ENCODE data around the gene DUSP22.

DUSP22 gene

GRCh38 chr6:297571-298232 lies 5.4 kb downstream of the DUSP22 start:
- no peak overlapping the region for H3K4me3 ChIP-seq (replicated peaks; ENCODE audit: low read depth, low read length)
- DNase-seq (ENCODE audit: extremely low read depth, low read depth) = no peak
- TF ChIP-seq CTCF (IDR thresholded peaks at IDR 0.05; ENCODE audit: low read depth, low read length, missing control alignments) = no peak

- no peak for TF ChIP-seq CTCF (IDR thresholded peaks at IDR 0.05; ENCODE audit: low read depth, low read length, missing control alignments)
- no peak for DNase-seq (ENCODE audit: extremely low read depth, low read depth)
- H3K4me3 ChIP-seq (replicated peaks; ENCODE audit: low read depth, low read length) = no peak overlapping the region
Measured at GRCh38 chr6:298233-299103, 6.2 kb downstream of the DUSP22 start.

- H3K4me3 ChIP-seq (replicated peaks; ENCODE audit: low read depth, low read length) = no peak overlapping the region
- no peak for TF ChIP-seq CTCF (IDR thresholded peaks at IDR 0.05; ENCODE audit: low read depth, low read length, missing control alignments)
- no peak for DNase-seq (ENCODE audit: extremely low read depth, low read depth)
Measured at GRCh38 chr6:299104-299980, 7.1 kb downstream of the DUSP22 start.

GRCh38 chr6:300026-300425 lies 7.7 kb downstream of the DUSP22 start:
- no peak for DNase-seq (ENCODE audit: extremely low read depth, low read depth)
- no peak for TF ChIP-seq CTCF (IDR thresholded peaks at IDR 0.05; ENCODE audit: low read depth, low read length, missing control alignments)
- no peak overlapping the region for H3K4me3 ChIP-seq (replicated peaks; ENCODE audit: low read depth, low read length)

GRCh38 chr6:300494-301198 lies 8.4 kb downstream of the DUSP22 start:
- no peak for TF ChIP-seq CTCF (IDR thresholded peaks at IDR 0.05; ENCODE audit: low read depth, low read length, missing control alignments)
- no peak for DNase-seq (ENCODE audit: extremely low read depth, low read depth)
- H3K4me3 ChIP-seq (replicated peaks; ENCODE audit: low read depth, low read length) = no peak overlapping the region

- no peak overlapping the region for H3K4me3 ChIP-seq (replicated peaks; ENCODE audit: low read depth, low read length)
- DNase-seq (ENCODE audit: extremely low read depth, low read depth) = no peak
- no peak for TF ChIP-seq CTCF (IDR thresholded peaks at IDR 0.05; ENCODE audit: low read depth, low read length, missing control alignments)
Measured at GRCh38 chr6:301526-301925, 9.2 kb downstream of the DUSP22 start.

Data from HFF-Myc (cell line).